Liver (tissue), 9 donors: ENCODE results near the gene KIF1A. TPM values are rescaled to one million over a fixed set of nuclear protein-coding genes. Genes with fewer than 3 reads are reported as not detected.

Experiments used
- DNase-seq: peaks from one replicate; pipeline ENCODE4 v3.0.0-alpha.2; 2017; ENCODE audit warnings: low spot score
- H3K27ac ChIP-seq, 2 donors: one replicate each; pipeline ENCODE4 v1.7.0; 2013; ENCODE audit warnings: inconsistent platforms in 2 of 2, low read length in 2 of 2, control low read depth in 1 of 2, low read depth in 1 of 2, mild to moderate bottlenecking in 1 of 2
- H3K27me3 ChIP-seq, 4 donors: one replicate each; pipeline versions ENCODE4 v1.6.1 to v1.7.0; 2013; ENCODE audit warnings: low read length in 3 of 4, inconsistent platforms in 1 of 4, mild to moderate bottlenecking in 1 of 4, moderate library complexity in 1 of 4; ENCODE audit not compliant: control insufficient read depth in 4 of 4, insufficient read depth in 4 of 4
- H3K36me3 ChIP-seq, 4 donors: one replicate each; pipeline versions ENCODE4 v1.6.1 to v1.7.0; 2013; ENCODE audit warnings: low read length in 3 of 4, mild to moderate bottlenecking in 3 of 4, low read depth in 1 of 4, moderate library complexity in 1 of 4; ENCODE audit not compliant: control insufficient read depth in 4 of 4, insufficient read depth in 3 of 4
- H3K4me1 ChIP-seq, 4 donors: one replicate each; pipeline versions ENCODE4 v1.6.1 to v1.7.0; 2013; ENCODE audit warnings: low read length in 3 of 4, mild to moderate bottlenecking in 3 of 4, moderate library complexity in 1 of 4; ENCODE audit not compliant: control insufficient read depth in 4 of 4, insufficient read depth in 4 of 4
- H3K4me3 ChIP-seq, 3 donors: one replicate each; pipeline versions ENCODE4 v1.6.1 to v1.7.0; 2013; ENCODE audit warnings: low read length in 3 of 3, control low read depth in 1 of 3, low read depth in 1 of 3, mild to moderate bottlenecking in 1 of 3
- H3K9ac ChIP-seq, 2 donors: one replicate each; pipeline ENCODE4 v1.7.0; 2013; ENCODE audit warnings: low read length in 2 of 2, mild to moderate bottlenecking in 2 of 2, moderate library complexity in 2 of 2, control low read depth in 1 of 2, low read depth in 1 of 2
- H3K9me3 ChIP-seq, 4 donors: one replicate each; pipeline versions ENCODE4 v1.6.1 to v1.7.0; 2013; ENCODE audit warnings: low read length in 3 of 4; ENCODE audit not compliant: control insufficient read depth in 4 of 4
- ATF3 ChIP-seq: IDR thresholded peaks from 2 replicates; pipeline ENCODE4 v1.6.1; 2016; ENCODE audit warnings: antibody characterized with exemption
- CTCF ChIP-seq: fragments of 150-350 bp; IDR thresholded peaks from 2 replicates; pipeline ENCODE4 v1.5.1; 2017; ENCODE audit warnings: improper control_type of control experiment, low read depth, low read length; ENCODE audit not compliant: missing input control
- EGR1 ChIP-seq, 2 donors: IDR thresholded peaks; 2 replicates each; pipeline ENCODE4 v1.6.1; 2016 to 2018; ENCODE audit warnings: antibody characterized with exemption in 2 of 2, low read depth in 2 of 2
- FOXA1 ChIP-seq: IDR thresholded peaks from 2 replicates; pipeline ENCODE4 v1.6.1; 2016; ENCODE audit warnings: antibody characterized with exemption
- FOXA2 ChIP-seq: IDR thresholded peaks from 2 replicates; pipeline ENCODE4 v1.6.1; 2016; ENCODE audit warnings: antibody characterized with exemption
- GABPA ChIP-seq, 2 donors: IDR thresholded peaks in 1 of 2; conservative IDR thresholded peaks in 1 of 2; 2 replicates each; pipeline ENCODE4 v1.6.1; 2016; ENCODE audit warnings: antibody characterized with exemption in 2 of 2, mild to moderate bottlenecking in 1 of 2, moderate library complexity in 1 of 2
- HNF4A ChIP-seq, 2 donors: conservative IDR thresholded peaks; 2 replicates each; pipeline ENCODE4 v1.6.1; 2016; ENCODE audit warnings: antibody characterized with exemption in 2 of 2, mild to moderate bottlenecking in 2 of 2
- HNF4G ChIP-seq: IDR thresholded peaks from 2 replicates; pipeline ENCODE4 v1.6.1; 2016; ENCODE audit warnings: antibody characterized with exemption
- JUND ChIP-seq, 2 donors: IDR thresholded peaks; 2 replicates each; pipeline ENCODE4 v1.6.1; 2016; ENCODE audit warnings: antibody characterized with exemption in 2 of 2
- NR2F2 ChIP-seq: IDR thresholded peaks from 2 replicates; pipeline ENCODE4 v1.6.1; 2016; ENCODE audit warnings: antibody characterized with exemption
- RAD21 ChIP-seq, 2 donors: IDR thresholded peaks; 2 replicates each; pipeline ENCODE4 v1.6.1; 2016; ENCODE audit warnings: antibody characterized with exemption in 2 of 2, mild to moderate bottlenecking in 2 of 2
- RXRA ChIP-seq, 2 donors: IDR thresholded peaks; 2 replicates each; pipeline ENCODE4 v1.6.1; 2017 to 2018; ENCODE audit warnings: antibody characterized with exemption in 2 of 2, mild to moderate bottlenecking in 1 of 2
- SP1 ChIP-seq: IDR thresholded peaks from 2 replicates; pipeline ENCODE4 v1.6.1; 2018; ENCODE audit warnings: antibody characterized with exemption, mild to moderate bottlenecking
- TAF1 ChIP-seq: conservative IDR thresholded peaks from 2 replicates; pipeline ENCODE4 v1.6.1; 2016; ENCODE audit warnings: antibody characterized with exemption, mild to moderate bottlenecking
- YY1 ChIP-seq: IDR thresholded peaks from 2 replicates; pipeline ENCODE4 v1.6.1; 2016; ENCODE audit warnings: antibody characterized with exemption, mild to moderate bottlenecking
- ZBTB33 ChIP-seq: IDR thresholded peaks from 2 replicates; pipeline ENCODE4 v1.6.1; 2016; ENCODE audit warnings: antibody characterized with exemption
- WGBS: extraction: QIAGEN DNeasy Blood & Tissue Kit; methylation state at CpG from one replicate; pipeline ENCODE4 v1.1.7; 2013; 5-methylcytosine and 5-hydroxymethylcytosine counted together
- polyA plus RNA-seq, 2 donors: library from polyadenylated mRNA; stranded (reverse) in 1 of 2; unstranded in 1 of 2; fragments of 200-250 nt in 1 of 2; fragments of >200 nt in 1 of 2; fragmentation: Nextera tagmentation in 1 of 2; extraction: Ambion mirVana in 1 of 2; gene quantifications; one replicate each; pipeline versions ENCODE4 v1.2.1 to v1.2.3, GENCODE V29; 2013 to 2015
- total RNA-seq, 2 donors: library from RNA; depleted of rRNA; stranded (reverse); fragments of >200 nt; gene quantifications; one replicate each; pipeline ENCODE4 v1.2.3, GENCODE V29; 2014
- TF ChIP-seq, protein P1 (sequence below): IDR thresholded peaks from 2 replicates; pipeline ENCODE4 v1.6.1; 2016; ENCODE audit warnings: antibody characterized with exemption, mild to moderate bottlenecking
- TF ChIP-seq, protein P2 (sequence below): IDR thresholded peaks from 2 replicates; pipeline ENCODE4 v1.6.1; 2016; ENCODE audit warnings: antibody characterized with exemption
- donor health status: healthy.
- donor health status: healthy.
- donor health status: healthy.
- donor health status: healthy.
- donor health status: healthy.

The KIF1A gene
- total and polyA plus RNA-seq, 4 donors = 0.03 to 0.21 (median 0.11) TPM

- TF ChIP-seq, protein P1, sequence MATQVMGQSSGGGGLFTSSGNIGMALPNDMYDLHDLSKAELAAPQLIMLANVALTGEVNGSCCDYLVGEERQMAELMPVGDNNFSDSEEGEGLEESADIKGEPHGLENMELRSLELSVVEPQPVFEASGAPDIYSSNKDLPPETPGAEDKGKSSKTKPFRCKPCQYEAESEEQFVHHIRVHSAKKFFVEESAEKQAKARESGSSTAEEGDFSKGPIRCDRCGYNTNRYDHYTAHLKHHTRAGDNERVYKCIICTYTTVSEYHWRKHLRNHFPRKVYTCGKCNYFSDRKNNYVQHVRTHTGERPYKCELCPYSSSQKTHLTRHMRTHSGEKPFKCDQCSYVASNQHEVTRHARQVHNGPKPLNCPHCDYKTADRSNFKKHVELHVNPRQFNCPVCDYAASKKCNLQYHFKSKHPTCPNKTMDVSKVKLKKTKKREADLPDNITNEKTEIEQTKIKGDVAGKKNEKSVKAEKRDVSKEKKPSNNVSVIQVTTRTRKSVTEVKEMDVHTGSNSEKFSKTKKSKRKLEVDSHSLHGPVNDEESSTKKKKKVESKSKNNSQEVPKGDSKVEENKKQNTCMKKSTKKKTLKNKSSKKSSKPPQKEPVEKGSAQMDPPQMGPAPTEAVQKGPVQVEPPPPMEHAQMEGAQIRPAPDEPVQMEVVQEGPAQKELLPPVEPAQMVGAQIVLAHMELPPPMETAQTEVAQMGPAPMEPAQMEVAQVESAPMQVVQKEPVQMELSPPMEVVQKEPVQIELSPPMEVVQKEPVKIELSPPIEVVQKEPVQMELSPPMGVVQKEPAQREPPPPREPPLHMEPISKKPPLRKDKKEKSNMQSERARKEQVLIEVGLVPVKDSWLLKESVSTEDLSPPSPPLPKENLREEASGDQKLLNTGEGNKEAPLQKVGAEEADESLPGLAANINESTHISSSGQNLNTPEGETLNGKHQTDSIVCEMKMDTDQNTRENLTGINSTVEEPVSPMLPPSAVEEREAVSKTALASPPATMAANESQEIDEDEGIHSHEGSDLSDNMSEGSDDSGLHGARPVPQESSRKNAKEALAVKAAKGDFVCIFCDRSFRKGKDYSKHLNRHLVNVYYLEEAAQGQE = no peak
- TF ChIP-seq NR2F2 = no peak
- TF ChIP-seq HNF4A (conservative IDR thresholded peaks at IDR 0.05) = no peak
- TF ChIP-seq HNF4G = no peak
Observed at GRCh38 chr2:240759459-240759858, 60.6 kb downstream of the KIF1A start (continued).

DNA sequence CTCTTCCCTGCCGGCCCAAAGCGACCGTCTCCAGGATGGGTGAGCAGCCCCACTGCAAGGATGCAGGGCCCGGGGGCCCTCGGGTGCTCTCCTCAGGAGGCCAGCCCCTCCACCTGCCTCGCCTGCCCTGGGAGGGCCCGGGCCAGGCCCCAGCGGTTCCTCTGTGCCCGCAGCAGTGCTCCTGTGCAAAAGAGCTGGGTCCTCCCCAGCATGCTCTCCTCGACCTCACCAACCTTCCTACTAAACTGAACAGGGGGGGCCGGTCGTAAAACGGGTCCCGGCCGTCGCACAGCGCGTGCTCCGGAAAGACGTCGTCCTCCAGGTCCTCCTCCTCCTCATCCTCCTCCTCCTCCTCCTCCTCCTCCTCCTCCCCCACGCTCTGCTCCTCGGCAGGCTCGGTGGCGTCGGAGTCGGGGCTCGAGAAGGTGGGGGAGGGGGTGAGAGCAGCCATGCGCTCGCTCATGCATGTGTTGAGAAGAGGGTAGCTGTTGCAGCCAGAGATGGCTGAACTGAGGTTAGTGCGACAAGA is 62.9 kb downstream of the KIF1A start:
- no peak overlapping the region for H3K4me3 ChIP-seq
- H3K4me1 ChIP-seq = no peaks in the 10 kb centered on the region
- no peak for DNase-seq
- no peak overlapping the region for H3K9ac ChIP-seq
- TF ChIP-seq JUND (IDR thresholded peaks at IDR 0.05) (no peak), FOXA1 (no peak), EGR1 (IDR thresholded peaks at IDR 0.05; ENCODE audit: low read depth in 2 of 2) (no peak), NR2F2 (no peak), CTCF (no peak), RXRA (IDR thresholded peaks at IDR 0.05) (no peak), ZBTB33 (no peak), RAD21 (IDR thresholded peaks at IDR 0.05) (no peak), HNF4G (no peak), YY1 (no peak)
- WGBS = 85% methylated on average over 31 of the region's 31 CpGs
- no peaks in the 10 kb centered on the region for H3K36me3 ChIP-seq
- H3K27ac ChIP-seq = no peak overlapping the region
- no peaks in the 10 kb centered on the region for H3K9me3 ChIP-seq
- H3K27me3 ChIP-seq = no peaks in the 10 kb centered on the region

- 88% methylated on average over 10 of the region's 10 CpGs for whole genome bisulfite sequencing
- TF ChIP-seq, protein P2, sequence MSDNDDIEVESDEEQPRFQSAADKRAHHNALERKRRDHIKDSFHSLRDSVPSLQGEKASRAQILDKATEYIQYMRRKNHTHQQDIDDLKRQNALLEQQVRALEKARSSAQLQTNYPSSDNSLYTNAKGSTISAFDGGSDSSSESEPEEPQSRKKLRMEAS = no peak
- TF ChIP-seq GABPA (IDR thresholded peaks at IDR 0.05 in 1 of 2, conservative IDR thresholded peaks at IDR 0.05 in 1 of 2) (no peak), EGR1 (IDR thresholded peaks at IDR 0.05; ENCODE audit: low read depth in 2 of 2) (no peak), ATF3 (no peak), CTCF (no peak), RAD21 (IDR thresholded peaks at IDR 0.05) (no peak), TAF1 (no peak), HNF4G (no peak), HNF4A (conservative IDR thresholded peaks at IDR 0.05) (no peak), FOXA2 (no peak), YY1 (no peak), FOXA1 (no peak), SP1 (no peak)
Observed at GRCh38 chr2:240752209-240752608, 67.8 kb downstream of the KIF1A start.

More at GRCh38 chr2:240752209-240752608, 67.8 kb downstream of the KIF1A start:
- H3K9ac ChIP-seq = no peak overlapping the region
- no peaks in the 10 kb centered on the region for H3K9me3 ChIP-seq
- no peak overlapping the region for H3K27ac ChIP-seq
- H3K4me3 ChIP-seq = no peak overlapping the region
- DNase-seq = no peak
- H3K27me3 ChIP-seq = no peaks in the 10 kb centered on the region
- no peaks in the 10 kb centered on the region for H3K36me3 ChIP-seq
- no peaks in the 10 kb centered on the region for H3K4me1 ChIP-seq
